ENCODE measurements around the gene PDE8A. TPM values are rescaled to one million over a fixed set of nuclear protein-coding genes. Genes with fewer than 3 reads are reported as not detected.
"Not testable (repeated sequence)": the region's sequence is repeated elsewhere in the genome, so short reads cannot be mapped to it uniquely, and the experiment has no call there.

The PDE8A gene
- total and polyA plus RNA-seq, 12 donors, result 10.9 to 46.7 (median 17.4) TPM

DNA sequence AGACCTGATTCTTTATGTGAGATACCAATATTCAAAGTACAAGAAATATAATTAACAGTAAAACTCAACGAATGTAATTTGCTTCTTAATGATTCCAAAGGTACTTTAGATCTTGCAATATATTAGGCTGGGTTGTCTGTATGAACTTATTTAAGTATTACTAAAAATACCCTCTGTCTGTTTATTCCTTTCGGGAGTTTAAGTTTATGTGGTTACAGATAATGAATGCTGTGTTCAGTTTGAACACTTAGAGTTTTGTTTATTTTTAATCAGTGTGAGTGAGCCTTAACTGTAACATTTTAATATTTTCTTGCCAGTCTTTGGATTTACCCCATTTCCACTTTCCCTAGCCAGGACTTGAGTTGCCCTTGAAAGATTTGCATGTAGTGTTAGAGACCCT lies 3.5 kb downstream of the PDE8A start:
- Histone ChIP-seq H3K9me3 (no peaks in the 10 kb centered on the region), H3K27me3 (no peaks in the 10 kb centered on the region), H3K4me1 (peaks cover 4 to 72% (median 60%) of the 10 kb centered on the region in 9 donors), H3K36me3 (no peaks in the 10 kb centered on the region), H3K27ac (peak overlapping the region in 2 of 10 donors; percentile 17 to 36), H3K4me3 (no peak overlapping the region)
- TF ChIP-seq, protein P1, sequence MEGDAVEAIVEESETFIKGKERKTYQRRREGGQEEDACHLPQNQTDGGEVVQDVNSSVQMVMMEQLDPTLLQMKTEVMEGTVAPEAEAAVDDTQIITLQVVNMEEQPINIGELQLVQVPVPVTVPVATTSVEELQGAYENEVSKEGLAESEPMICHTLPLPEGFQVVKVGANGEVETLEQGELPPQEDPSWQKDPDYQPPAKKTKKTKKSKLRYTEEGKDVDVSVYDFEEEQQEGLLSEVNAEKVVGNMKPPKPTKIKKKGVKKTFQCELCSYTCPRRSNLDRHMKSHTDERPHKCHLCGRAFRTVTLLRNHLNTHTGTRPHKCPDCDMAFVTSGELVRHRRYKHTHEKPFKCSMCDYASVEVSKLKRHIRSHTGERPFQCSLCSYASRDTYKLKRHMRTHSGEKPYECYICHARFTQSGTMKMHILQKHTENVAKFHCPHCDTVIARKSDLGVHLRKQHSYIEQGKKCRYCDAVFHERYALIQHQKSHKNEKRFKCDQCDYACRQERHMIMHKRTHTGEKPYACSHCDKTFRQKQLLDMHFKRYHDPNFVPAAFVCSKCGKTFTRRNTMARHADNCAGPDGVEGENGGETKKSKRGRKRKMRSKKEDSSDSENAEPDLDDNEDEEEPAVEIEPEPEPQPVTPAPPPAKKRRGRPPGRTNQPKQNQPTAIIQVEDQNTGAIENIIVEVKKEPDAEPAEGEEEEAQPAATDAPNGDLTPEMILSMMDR (IDR thresholded peaks at IDR 0.05), result no peak
- WGBS, 2 donors, result 48 to 50% methylated on average over 2 of the region's 2 CpGs
- intact Hi-C loops (cut with DNase I), result loop anchor here in 2 of 10 donors (5.0 to 10.0 kb wide), 2 partner anchors 37 to 60 kb away; no protein-coding TSS in a partner anchor
- DNase-seq (no peak), ATAC-seq (no peak)

DNA sequence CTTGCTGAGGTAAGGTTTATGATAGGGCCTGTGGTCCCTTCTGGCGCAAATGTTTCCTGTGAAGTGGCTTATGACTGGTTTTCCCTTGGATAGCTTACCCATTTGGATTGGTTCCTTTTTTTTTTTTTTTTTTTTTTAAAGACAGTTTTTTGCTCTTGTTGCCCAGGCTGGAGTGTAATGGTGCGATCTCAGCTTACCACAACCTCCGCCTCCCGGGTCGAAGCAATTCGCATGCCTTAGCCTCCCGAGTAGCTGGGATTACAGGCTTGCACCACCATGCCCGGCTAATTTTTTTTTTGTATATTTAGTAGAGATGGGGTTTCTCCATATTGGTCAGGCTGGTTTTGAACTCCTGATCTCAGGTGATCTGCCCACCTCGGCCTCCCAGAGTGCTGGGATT lies 5.7 kb downstream of the PDE8A start:
- not testable (repeated sequence) for ATAC-seq, DNase-seq, H3K4me3 ChIP-seq, H3K27ac ChIP-seq, H3K36me3 ChIP-seq, H3K27me3 ChIP-seq, H3K9me3 ChIP-seq
- intact Hi-C loops (cut with DNase I), result loop anchor here in 2 of 10 donors (5.0 to 10.0 kb wide), 2 partner anchors 35 to 57 kb away; no protein-coding TSS in a partner anchor
- peaks cover 10 to 92% (median 72%) of the 10 kb centered on the region in 9 donors for H3K4me1 ChIP-seq
- WGBS, 2 donors, result 96 to 97% methylated on average over 9 of the region's 9 CpGs

DNA sequence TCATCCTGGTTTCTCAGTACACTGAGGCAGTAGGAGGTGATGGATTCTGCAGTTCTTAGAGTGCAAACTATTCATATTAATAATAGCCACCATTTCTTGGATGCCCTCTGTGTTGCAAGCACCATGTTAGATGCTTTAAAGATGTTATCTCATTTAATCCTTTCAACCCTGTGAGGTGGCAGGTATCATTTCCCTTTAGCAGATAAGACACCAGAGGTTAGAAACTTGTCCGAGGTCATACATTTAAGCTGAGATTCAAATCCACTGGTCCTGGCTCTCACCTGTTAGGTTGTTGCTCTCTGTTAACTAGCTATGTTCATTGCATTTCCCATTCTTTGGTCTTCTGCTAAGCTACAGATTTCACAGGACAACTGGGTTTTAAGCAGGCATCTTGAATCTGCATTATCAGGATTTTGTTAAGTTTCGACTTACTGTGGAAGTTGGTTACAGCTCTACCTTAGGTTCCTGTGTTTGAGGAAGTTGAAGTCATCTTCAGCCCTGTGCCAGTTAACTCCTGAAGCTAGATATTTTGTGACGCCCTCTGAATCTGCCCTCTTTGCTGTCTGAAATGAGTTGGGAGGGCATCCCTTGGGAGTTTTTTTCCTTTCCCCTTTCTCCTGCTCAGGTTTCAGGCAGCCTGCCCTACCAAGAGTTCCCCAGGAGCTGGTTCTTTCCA lies 6.4 kb downstream of the PDE8A start:
- WGBS, 2 donors, result 63 to 64% methylated on average over 3 of the region's 3 CpGs
- H3K4me3 ChIP-seq, result no peak overlapping the region
- peak overlapping the region in 3 of 10 donors; percentile 4 to 19 (median 15) for H3K27ac ChIP-seq
- intact Hi-C loops (cut with DNase I), result loop anchor here in 3 of 10 donors (2.0 to 10.0 kb wide), 3 partner anchors 19 to 57 kb away; no protein-coding TSS in a partner anchor
- ATAC-seq, result no peak
- H3K36me3 ChIP-seq, result no peaks in the 10 kb centered on the region
- H3K9me3 ChIP-seq, result no peaks in the 10 kb centered on the region
- TF ChIP-seq, protein P1 (IDR thresholded peaks at IDR 0.05), result no peak
- no peaks in the 10 kb centered on the region for H3K27me3 ChIP-seq
- peaks cover 10 to 94% (median 68%) of the 10 kb centered on the region in 9 donors for H3K4me1 ChIP-seq
- no peak for DNase-seq

DNA sequence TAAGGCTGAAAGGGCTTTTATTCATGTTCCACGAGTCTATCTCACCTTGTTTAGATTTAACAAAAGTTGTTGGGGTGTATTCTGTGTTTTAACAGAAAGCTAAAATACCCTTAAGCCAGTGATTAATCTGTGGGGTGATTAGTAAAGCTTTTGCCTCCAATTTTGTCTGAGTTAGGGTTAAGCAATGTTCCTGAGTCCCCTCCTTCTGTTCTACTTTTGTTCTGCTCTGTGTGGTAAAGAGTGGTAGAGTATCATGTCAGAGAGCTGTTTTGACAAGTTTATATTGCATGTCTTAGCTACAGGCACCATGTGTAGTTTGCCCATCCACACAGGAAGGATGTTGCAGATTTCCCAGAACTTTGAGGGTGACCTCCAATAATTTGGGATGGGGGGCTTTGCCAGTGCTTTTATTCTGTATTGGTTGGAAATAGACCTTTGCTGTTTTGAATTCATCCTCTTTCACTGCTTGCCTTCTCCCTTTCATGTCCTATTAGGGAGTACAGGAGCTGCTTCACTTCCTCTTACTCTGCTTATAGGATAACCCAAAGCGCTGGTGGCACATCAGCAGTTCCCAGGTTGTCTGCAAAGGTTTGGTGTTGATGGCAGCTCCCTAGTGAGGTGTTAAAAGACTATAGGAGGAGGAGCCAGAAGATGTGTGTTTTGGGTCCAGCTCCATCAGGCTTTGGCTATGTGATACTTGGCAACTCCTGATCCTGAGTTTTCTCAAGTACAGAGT lies 7.4 kb downstream of the PDE8A start:
- no peaks in the 10 kb centered on the region for H3K36me3 ChIP-seq
- peaks cover 10 to 89% (median 67%) of the 10 kb centered on the region in 9 donors for H3K4me1 ChIP-seq
- no peak for DNase-seq
- intact Hi-C loops (cut with DNase I), result loop anchor here in 3 of 10 donors (2.0 to 10.0 kb wide), 3 partner anchors 20 to 56 kb away; no protein-coding TSS in a partner anchor
- no peaks in the 10 kb centered on the region for H3K9me3 ChIP-seq
- ATAC-seq, result peak in 2 of 8 donors; percentile 28 to 32
- H3K4me3 ChIP-seq, result no peak overlapping the region
- no peaks in the 10 kb centered on the region for H3K27me3 ChIP-seq
- H3K27ac ChIP-seq, result peak overlapping the region in 2 of 10 donors; percentile 15 to 19
- 83 to 85% methylated on average over 2 of the region's 2 CpGs for WGBS, 2 donors
- TF ChIP-seq, protein P1 (IDR thresholded peaks at IDR 0.05), result no peak

Measured in heart right ventricle (tissue), 16 donors.